DMS 273 (cell line): Measurements from ENCODE around the gene IFFO2.

ENCODE experiments used
- DNase-seq: peaks from one replicate; lab custom pipeline; 2025; ENCODE audit not compliant: unreplicated experiment; lab: John Stamatoyannopoulos, UW

The IFFO2 gene

DNA sequence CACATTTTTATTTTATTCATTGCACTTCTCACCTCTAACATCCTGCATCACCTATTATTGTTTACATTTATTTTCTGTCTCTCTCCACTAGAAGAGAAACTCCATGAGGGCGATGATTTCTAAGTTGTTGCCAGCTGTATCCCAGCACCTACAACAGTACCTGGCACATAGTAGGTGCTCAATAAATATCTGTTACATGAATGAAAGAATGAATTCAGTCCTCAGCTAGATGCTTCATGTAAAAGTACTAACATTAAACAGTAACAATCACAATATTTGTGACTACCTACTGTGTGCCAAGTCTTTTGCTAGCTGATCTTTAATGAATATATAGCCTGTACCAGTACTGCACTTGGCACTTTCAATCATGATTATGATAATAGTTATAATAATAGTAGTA, 100.0 kb downstream of the IFFO2 start:
- no peak for DNase-seq

DNA sequence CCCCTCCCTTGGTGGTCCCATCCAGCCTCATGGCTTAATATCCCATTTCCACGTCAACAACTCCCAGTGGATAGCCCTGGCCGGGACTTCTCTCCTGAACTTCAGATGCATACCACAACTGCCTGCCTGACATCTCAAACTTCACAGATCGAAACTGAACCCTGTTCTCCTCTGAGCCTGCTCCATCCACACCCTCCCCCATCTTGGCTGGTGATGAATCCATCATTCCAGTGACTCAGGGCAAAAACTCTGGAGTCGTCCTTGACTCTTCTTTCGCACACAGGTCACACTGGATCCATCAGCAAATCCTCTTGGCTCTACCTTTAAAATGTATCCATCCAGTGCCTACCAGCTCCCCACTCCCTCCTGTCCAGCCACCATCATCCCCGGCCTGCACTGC, 100.9 kb downstream of the IFFO2 start:
- no peak for DNase-seq

DNA sequence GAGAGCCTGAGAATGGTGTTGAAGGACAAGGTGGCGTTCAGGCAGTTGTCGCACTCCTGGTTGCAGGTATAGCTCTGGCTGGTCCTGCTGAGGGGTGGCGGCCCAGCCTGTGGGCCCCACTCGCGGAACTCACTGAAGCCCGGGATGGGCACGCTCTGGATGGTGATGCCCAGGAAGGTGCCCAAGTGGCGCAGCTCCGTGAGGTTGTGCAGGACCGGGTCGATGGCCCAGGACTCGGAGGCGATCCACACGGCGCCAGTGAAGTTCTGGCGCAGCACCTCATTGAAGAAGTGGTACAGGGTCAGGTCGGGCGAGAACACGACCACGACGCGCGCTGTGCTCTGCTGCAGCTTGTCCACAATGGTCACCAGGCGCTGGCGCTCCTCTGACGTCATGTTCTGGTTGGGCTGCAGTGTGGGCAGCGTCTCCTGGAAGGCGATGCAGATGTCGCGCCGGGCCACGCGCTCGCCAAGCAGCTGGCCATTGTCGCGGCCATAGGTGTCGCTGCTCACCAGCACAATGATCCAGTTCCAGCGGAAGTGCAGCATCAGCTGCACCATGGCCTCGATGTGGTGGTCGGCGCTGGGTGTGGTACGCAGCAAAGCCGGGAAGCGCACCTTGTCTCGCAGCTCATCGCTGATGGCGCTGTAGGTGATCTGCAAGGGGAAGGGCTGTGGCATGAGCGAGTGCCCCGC, 102.0 kb downstream of the IFFO2 start:
- DNase-seq: no peak
